Amygdala (tissue), 56 donors: ENCODE results near the gene SLC6A6.

Experiments used
- DNase-seq, 56 donors: peaks; one replicate each; lab custom pipeline; 2025; lab: John Stamatoyannopoulos, UW

The SLC6A6 gene

GRCh38 chr3:14414846-14415464 is 12.5 kb downstream of the SLC6A6 start:
- peak in 1 of 56 donors; percentile 22 for DNase-seq

GRCh38 chr3:14415501-14415900 is 13.1 kb downstream of the SLC6A6 start:
- DNase-seq, result no peak

DNA sequence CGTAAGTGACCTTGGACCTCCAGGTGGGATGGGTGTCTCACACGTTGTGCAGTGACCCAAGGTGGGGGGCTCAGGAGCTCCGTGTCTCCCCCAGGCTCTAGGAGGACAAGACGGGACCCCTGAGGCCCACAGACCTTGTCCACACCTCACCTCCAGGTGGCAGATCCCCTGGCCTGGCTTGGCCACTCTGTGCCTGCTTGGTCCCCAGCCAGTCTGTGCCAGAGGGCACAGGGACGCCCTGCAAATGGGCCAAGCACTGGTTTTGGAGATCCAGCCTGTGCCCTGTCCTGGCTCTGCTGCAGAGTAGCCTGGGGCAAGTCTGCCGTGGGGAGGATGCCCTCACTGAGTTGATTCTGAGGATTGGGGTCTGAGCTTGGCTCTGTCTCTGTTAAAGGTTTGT is 14.0 kb downstream of the SLC6A6 start:
- no peak for DNase-seq

GRCh38 chr3:14418296-14419250 is 16.2 kb downstream of the SLC6A6 start:
- DNase-seq, result no peak

DNA sequence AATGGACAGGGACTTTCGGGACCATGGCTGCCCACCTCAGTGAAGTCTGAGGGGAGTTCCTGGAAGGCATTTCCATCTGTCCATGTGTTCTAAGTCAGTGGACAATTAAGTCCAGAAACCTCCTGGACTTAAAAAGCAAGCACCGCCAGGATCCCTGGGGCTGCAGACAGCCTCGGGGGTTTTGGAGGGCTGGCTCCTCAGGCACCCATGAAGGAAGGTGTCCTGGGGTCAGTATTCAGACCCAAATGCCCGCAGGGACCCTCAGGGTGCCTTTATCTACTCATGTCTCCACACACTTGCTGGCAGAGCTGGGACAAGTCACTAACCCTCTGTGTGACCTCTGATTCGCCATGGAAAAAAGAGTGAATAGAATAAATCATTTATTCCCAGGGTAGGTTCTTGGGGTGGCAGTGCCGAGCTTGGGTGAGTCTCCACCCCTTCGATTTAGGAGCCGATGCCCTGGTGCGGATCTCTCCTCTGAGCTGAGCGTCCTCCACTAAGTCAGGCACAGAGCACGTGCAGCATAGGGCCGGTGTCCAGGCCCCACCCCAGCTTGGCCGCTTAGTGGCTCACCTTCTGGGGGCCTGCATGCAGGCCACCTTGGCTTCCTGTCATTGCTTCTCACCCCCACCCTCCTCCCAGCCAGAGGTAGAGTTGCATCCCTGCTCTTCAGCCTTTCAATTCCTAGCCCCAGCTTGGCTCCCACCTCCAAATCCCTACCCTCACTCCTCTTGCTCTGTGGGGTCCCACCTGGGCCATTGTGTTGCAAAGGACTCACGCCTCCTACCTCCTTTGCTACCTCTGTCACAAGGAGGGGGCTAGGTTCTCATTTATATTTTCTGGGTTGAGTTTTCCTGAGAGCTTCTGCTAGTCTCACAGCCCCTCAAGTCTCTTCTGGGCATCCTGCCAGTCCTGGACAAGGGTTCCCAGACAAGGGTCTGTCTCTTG is 19.9 kb downstream of the SLC6A6 start:
- no peak for DNase-seq

DNA sequence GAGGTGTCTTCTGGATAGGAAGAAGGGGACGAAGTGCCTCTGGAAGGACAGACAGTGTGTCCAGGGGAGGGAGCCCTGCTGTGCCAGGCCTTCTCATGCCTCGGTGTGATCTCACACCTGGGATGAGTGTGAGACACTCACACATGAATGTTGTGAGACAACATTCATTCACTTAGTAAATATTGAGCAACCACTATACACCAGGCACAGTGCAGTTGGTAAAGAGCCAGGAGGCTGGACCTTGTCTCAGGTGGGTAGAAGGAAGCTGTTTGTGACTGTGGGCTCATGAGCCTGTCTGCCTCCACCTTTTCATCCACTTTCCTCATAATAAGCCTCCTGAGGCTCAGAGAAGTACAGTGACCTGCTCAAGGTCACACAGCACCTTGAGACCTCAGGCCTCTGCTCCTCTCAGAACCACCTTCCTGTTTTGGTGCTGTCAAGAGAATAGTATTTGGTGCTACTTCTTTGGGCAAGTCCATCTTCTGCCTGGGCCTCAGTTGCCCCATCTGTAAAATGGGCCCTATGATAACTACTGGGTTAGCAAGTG is 20.9 kb downstream of the SLC6A6 start:
- DNase-seq, result no peak

DNA sequence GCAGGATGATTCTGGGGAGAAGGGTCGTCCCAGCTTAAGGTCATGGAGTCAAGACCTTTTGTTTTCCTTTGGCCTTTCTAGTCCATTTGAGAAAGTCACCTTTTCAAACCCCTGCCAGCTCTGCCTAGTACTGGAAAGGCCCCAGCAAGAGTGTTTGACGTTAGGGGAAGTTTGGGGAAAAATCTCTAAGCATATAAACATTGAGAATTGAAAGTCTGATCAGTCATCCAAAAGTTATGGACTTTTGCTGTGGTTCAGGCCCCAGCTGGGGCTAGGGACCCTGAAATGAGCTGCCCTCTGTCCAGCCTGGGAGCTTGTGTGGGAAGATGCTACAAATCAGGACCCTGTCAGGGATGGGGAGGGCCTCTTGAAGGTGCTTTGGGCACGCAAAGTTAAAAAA is 21.6 kb downstream of the SLC6A6 start:
- DNase-seq, result no peak

DNA sequence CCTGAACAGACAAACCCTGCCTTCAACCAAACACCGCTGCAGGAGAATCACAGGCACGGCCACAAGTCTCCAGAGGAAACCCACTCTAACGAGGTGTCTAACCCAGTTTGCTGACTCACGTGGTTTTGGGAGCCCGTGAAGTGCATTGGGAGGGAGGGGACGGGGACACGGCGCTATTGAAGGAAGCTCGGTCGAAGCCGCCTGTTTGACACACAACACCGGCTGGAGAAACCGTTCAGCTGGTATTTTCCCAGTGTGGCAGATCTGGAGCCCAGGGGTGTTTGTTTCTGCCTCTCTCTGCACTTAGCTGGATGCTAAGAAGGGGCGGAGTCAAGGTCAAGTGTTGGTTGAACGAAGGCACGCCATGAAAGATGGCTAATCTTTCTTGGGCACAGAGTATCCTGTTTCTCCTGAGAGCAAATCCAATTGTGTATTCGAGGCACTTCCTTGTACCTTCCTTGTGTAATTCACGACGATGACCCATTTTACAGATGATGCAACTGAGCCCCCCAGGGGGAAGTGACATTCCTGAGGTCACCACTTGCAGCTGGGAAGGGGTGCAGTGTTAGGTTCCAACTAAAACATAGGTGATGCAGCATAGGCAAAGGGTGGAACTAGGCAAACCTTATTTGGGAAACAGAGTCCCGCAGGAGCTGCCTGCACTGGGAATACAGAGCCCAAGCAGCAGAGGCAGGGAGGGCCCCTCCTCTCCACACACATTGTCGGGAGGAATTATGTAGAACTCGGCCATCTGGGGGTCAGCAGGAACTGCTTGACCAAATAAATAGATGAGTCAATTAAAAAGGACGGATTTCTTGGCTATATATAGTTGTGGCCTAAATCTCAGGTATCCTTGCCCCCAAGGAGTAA is 22.5 kb downstream of the SLC6A6 start:
- DNase-seq, result no peak

DNA sequence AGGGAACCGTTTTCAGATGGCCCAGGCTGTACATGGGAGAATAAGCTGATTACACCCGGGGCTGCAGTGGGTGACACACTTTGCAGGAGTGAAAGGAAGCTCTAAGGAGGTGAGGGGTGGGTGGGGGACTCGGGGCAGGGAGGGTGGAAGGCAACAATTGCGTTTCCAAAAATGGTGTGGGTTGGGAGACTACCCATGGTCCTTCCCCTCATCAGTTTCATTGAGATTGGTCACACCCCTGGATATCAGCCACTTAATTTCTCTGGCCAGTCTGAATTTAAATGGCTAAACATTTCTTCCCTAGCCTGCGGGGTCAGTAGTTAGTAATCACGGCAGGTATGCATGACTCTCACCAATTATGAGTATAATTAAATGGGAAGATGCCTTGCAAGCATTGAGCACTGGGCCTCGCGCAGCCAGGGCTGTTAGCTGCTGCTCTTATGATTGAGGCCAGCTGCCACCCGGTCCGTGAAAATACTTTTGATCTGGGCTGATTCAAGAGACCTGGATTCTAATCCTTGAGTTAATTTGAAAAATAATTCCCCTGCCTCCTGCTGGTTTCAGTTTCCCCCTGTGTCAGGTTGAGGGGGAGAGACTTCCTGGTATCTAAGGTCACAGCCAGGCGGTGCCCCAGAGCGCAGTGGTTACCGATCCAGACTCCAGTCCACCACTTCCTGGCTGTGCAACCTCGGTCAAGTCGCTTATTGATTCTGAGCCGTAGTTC is 23.3 kb downstream of the SLC6A6 start:
- peak in 1 of 56 donors; percentile 21 for DNase-seq

DNA sequence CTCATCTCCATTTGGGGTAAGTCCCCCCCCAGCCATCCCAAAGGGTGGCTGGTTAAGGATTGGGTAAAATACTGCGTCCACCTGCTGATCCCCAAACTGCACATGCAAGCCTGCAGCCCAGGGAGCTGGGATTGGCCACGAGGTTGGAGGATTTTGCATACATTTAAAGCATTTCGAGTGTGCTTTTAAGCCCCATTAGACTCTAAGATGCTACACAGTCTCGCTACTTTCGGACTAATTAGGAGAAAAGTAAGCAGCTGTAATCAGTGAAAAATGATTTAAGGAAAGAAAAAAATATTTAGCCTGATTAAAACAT is 23.9 kb downstream of the SLC6A6 start:
- no peak for DNase-seq

- DNase-seq, result peak in 2 of 56 donors; percentile 36 to 46
Measured at GRCh38 chr3:14428087-14429033, 26.0 kb downstream of the SLC6A6 start.

DNA sequence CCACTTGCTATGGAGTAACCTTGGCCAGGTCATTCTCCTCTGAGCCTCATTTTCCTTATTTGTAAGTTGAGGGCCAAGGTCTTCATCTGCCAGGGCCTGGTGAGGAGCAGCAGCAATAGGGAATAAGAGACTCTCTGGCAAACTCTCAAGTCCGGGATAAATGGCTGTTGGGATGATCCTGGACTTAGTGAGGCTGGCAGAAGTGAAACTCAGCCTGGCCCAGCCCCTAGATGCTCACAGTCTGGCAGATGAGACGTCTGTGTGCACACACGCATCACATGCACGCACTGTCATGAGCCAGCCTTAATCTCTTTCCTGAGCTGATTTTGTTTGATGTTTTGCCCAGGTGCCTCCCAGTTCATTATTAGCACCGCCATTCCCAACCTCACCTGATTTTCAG is 26.8 kb downstream of the SLC6A6 start:
- DNase-seq, result peak in 3 of 56 donors; percentile 24 to 38 (median 24)

GRCh38 chr3:14429640-14430039 is 27.2 kb downstream of the SLC6A6 start:
- no peak for DNase-seq

DNA sequence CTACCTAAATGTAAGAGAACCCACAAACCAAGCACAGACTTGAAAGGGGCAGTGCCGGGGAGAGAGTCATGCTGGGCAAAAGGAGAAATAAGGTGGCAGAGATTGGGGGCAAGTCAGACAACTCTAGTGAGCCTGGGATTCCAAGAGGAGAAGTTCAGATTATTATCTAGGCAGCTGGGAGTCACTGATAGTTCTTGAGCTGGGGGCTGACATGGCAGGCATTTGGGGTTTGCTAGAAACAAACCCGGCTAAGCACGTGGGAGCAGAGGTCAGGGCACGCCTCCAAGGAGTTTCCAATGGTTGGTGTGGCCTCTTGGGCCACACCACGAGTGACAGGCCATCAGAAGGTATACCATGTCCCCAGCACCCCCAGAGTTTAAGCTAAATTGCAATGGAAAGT is 27.6 kb downstream of the SLC6A6 start:
- DNase-seq, result no peak

DNA sequence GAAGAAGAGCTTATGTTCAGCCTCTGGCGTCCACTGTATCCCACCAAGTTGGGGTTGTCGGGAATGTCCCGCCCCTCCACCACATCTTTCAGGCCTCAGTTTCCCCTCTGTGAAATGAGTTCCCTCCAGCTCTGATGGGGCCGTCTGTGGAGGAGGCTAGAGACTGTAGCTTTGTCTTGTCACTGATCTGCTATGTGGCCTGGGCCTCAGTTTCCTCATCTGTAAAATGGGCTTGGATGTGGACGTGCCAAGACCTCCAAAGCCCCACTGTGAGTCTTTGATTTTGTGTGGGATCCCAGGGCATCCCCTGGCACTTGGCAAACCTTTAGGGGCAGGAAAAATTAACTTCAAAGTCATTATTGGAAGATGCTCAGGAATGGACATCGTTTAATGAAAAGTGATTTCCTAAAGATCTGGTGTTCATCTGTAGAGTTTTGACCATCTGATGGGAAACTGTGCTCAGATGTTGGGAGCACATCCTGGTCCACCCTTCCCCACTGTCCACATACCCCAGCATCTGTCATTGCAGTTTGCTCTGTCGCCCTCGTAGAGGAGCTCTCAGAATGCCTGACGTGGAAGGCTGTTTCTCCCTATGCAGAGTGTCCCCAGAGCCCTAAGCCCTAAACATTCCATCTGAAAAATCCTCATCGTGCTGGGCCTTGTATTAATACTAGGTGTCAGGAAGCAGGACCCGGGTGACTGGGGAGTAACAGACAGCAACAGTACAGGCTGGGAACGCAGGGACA is 28.5 kb downstream of the SLC6A6 start:
- DNase-seq, result peak in 12 of 56 donors; percentile 12 to 57 (median 27)

- no peak for DNase-seq
Measured at GRCh38 chr3:14431452-14431916, 29.1 kb downstream of the SLC6A6 start.
